ENCODE data around the gene LPIN1.

GRCh38 chr2:11743846-11744553, 2.4 kb upstream of the LPIN1 start:
- no peak for TF ChIP-seq CTCF (IDR thresholded peaks at IDR 0.05 in 8 of 11, conservative IDR thresholded peaks at IDR 0.05 in 3 of 11)
- peak; percentile 46 to 79 (median 60) for TF ChIP-seq POLR2AphosphoS5 (IDR thresholded peaks at IDR 0.05)
